NCI-H226 (cell line): Measurements from ENCODE around the gene LCN12.

Experiments used
- DNase-seq: peaks from one replicate; pipeline ENCODE4 v3.0.0-alpha.2; 2015

The LCN12 gene

DNA sequence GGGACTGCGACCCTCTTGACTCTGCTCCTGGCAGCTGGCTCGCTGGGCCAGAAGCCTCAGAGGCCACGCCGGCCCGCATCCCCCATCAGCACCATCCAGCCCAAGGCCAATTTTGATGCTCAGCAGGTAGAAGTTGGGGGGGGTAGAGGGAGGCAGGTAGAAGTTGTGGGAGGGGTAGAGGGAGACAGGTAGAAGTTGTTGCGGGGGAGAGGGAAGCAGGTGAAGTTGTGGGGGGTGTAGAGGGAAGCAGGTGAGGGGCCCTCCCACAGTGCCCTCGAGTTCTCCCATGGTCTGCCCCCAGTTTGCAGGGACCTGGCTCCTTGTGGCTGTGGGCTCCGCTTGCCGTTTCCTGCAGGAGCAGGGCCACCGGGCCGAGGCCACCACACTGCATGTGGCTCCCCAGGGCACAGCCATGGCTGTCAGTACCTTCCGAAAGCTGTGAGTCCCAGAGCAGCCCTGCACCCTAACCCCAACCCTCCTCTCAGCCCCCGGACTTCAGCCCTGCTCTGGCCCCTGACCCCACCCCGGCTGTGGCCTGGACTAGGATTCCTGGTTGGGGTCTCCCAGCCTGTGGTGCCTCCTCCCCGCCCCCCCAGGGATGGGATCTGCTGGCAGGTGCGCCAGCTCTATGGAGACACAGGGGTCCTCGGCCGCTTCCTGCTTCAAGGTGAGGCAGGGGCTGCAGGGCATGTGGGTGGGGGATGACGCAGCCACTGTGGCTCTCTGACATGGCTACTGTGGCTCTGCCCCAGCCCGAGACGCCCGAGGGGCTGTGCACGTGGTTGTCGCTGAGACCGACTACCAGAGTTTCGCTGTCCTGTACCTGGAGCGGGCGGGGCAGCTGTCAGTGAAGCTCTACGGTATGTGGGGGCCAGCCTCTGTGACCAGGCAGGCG is 6.5 kb upstream of the LCN12 start:
- no peak for DNase-seq

DNA sequence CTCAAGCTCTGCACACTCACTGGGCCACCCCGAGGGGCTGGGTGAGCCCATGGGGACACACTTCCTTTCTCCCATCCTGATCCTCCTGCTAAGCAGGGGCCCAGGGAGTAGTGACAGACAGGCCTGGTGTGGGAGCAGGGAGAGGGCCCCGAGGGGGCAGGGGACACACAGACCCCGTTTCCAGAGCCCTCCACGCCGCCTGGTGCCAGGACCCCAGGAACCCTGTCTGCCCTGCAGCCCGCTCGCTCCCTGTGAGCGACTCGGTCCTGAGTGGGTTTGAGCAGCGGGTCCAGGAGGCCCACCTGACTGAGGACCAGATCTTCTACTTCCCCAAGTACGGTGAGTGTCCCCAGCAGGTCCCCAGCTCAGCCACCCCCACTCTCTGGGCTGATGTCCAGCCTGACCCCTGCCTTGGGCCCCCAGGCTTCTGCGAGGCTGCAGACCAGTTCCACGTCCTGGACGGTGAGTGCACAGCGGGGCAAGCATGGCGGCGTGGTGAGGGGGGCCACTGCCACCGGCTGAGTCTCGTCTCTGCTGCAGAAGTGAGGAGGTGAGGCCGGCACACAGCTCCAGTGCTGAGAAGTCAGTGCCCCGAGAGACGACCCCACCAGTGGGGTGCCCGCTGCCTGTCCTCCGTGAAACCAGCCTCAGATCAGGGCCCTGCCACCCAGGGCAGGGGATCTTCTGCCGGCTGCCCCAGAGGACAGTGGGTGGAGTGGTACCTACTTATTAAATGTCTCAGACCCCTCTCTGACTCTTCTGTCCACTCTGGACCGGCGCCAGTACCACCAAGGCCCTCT is 5.6 kb upstream of the LCN12 start:
- no peak for DNase-seq

DNA sequence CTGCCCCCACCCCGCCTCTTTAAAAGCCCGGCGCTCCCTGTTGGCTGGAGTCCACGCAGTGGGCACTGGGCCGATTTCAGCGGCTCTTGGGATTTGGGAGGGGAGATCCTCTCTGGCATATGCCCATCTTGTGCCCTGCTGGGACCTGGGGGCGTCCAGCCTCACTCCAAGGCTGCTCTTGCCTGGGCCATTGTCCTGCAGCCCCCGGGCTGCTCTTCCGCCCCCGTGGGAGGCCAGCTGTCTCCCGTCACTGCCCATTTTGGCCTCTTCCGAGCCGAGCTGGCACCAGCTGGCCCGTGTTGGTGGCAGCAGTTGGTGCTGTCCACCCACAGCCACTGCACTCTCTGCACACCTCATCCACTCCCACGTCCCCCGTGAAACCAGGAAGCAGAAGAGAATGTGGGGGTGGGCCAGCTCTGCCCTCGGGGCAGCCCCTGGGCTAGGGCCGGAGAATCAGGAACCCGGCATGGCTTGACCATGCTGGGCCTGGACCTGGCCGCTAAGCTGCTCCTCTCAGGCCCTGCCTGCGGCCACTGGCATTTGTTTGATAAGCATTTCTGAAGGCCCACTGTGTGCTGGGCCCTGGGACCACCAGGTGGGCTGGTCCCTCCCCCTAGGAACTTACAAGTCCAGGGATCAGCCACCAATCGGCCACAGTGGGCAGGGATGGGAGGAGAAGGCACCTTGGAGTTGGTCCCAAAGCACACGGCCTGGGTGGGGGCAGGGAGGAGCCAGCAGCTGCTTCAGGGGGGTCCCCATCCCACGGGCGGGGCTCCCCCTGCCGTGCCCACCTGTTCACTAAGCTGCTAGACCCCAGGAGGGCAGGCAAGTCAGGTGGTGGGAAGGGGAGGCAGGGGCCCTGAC is 4.8 kb upstream of the LCN12 start:
- no peak for DNase-seq

DNA sequence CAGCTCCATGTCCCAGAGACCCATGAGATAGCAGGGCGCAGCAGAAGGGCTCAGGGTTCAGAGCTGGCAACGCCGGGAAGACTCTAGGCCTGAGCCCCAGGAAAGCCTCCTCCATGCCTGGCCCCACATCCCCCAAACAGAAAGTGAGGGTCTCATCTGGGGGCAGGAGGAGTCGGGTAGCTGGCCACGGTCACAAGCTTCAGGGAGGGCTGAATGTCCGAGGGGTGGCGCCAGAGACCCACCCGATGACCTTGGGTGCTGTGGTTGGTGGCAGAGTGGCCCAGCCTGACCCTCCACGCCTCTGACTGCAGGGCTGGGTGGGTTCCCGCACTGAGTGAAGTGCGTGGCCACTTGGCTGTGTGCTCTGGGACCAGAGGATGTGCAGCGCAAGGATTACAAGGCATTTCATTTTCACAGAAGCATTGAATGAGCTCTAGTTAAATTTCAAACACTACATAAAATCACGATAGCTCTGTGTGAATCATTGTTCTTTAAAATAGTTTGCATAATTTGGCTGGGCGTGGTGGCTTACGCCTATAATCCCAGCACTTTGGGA is 4.0 kb upstream of the LCN12 start:
- DNase-seq = peak; percentile 13

DNA sequence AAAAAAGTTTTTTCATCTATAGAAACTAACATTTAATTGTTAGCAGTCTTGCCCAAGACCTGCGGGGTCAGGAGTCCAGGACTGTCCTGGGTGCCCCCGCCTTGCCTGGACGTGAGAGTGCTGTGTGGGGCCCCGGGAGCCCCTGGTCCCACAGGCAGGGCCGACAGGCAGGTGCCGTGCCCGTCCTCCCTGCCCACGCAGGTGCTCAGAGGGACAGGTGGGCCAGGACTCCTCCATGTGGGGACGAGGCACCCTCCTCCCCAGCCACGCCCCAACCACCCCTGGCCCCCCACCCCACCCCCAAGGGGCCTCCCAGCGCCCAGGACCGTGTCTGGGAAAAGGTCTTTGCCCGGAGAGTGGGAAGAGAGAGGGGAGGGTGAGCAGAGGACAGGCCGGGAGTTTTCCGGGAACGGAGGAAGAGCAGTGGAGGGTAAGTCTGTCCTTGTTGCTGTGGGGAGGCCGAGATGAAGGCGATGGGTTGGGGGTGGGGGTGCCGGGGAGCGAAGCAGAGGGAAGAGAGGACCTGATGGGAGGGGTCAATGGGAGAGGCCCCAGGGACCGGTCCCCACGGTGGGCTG is 2.7 kb upstream of the LCN12 start:
- no peak for DNase-seq

DNA sequence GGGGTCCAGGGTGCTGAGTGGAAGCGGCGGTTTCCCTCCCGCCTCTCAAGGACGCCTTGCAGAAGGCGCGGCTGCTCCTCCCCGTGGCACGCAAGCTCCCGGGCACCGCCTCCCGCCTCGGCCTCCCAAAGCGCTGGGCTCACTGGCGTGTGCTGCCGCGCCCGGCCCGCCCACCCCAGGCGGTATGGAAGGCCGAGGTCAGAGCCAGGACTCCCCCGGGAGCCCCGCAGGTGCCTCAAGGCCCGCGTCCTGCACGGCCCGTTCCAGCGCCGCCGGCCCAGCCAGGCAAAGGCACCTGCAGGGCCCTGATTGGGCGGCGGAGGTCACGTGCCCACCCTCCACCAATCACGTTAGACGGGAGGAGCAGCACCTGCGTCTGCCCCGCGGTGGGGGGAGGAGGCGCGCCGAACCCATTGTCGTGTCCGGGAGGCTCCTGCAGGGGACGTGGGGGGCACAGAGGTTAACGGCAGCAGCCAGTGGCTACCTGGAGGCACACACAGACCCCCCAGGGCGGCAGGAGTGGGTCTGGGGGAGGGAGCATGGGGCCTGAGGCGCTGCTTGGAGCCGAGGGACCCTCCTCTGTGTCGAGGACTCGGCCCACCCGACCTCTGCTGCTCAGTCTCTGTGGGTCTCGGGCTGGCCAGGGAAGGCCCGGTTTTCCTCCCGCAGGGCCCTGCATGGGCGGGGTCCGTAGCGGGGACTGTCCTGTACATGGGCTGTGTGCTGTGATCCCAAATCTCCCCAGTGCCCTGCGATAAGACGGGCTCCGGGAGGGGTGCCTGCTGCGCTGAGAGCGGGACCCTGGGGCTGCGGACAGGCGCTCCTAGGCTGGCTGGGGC is 2.0 kb upstream of the LCN12 start:
- DNase-seq = peak; percentile 91

DNA sequence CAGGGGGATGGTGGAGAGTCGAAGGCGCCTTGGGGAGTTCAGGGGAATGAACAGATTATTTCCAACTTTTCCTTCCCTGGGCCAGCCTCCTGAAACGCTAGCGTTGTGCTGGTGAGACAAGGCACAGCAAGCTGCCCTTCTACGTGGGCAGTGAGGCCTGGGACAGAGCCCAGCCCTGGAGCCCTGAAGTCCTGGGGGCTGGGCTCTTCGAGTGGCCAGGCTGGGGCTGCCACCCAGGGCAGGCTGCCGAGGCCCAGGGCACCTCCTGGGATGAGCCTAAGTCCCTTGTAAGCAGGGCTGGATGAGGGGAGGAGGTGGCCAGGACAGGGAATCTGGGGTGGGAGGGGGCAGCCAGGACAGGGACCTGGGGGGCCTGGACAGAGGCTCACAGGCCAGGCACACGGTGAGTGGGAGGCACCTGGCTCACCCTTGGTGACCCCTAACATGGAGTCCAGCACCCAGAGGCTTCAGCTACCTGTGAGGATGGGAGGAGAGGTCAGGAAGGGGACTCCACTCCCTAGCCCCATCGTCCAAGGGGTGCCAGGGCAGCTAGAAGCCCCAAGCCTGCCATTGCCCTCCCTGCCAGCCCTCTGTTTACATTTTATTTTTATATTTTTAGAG is 1.3 kb upstream of the LCN12 start:
- DNase-seq = no peak

DNA sequence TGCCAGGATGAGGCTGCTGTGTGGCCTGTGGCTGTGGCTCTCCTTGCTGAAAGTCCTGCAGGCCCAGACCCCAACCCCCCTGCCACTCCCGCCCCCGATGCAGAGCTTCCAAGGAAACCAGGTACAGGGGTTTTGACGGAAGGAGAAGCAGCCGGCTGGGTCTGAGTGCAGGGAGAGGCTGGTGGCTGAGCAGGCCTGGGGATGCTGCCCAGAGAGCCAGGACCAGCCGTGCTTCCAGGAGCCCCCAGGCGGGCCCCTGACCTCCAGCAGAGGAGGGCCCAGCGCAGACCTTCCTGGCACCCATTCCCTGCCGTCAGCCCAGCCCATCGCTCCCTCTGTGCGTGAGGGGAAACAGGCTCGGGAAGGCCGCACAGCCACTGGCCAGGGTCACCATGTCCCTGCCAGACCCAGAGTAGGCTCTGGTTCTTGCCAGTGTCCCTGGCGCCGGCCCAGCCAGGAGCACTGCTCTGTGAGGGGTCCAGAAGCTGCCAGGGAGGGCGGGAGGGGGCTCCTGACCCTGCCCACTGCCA is 313 bp downstream of the LCN12 start:
- DNase-seq = no peak

DNA sequence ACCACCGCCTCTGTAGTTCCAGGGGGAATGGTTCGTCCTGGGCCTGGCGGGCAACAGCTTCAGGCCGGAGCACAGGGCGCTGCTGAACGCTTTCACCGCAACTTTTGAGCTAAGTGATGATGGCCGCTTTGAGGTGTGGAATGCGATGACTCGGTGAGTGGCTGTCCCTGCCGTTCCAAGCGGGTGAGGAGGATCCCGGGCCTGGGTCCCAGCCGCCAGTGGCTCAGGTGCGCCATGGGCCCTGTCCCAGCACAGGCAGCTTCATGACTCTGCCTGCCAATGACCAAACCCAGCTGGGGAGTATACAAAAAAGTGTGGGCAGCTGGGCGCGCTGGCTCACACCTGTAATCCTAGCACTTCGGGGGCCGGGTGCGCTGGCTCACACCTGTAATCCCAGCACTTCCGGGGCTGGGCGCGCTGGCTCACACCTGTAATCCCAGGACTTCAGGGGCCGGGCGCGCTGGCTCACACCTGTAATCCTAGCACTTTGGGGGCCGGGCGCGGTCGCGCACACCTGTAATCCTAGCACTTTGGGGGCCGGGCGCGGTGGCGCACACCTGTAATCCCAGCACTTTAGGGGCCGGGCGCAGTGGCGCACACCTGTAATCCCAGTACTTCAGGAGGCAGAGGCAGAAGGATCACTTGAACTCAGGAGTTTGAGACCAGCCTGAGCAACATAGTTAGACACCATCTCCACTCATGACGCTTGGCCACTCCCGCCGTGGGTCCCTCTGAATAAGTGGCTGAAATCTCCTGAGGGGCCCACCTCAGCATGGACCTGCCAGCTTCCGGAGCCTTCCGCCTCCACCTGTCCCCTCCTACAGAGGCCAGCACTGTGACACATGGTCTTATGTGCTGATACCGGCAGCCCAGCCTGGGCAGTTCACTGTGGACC is 1.1 kb downstream of the LCN12 start:
- DNase-seq = no peak

DNA sequence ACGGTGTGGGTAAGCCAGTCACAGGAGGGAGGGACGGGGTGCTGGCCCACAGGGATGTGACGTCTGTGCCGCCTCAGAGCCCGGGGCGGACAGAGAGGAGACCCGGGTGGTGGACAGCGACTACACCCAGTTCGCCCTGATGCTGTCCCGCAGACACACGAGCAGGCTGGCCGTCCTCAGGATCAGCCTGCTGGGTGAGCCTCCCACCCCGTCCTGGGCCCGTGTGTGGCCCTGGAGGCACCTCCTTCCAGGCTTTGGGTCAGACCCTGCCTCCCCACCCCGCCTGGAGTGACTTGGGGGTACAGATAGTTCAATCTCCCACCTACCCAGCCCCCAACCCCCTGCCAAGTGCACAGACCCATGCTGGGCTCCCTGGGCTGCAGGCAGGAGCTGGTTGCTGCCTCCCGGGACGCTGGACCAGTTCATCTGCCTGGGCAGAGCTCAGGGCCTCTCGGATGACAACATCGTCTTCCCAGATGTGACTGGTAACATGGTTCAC is 1.7 kb downstream of the LCN12 start:
- DNase-seq = no peak

DNA sequence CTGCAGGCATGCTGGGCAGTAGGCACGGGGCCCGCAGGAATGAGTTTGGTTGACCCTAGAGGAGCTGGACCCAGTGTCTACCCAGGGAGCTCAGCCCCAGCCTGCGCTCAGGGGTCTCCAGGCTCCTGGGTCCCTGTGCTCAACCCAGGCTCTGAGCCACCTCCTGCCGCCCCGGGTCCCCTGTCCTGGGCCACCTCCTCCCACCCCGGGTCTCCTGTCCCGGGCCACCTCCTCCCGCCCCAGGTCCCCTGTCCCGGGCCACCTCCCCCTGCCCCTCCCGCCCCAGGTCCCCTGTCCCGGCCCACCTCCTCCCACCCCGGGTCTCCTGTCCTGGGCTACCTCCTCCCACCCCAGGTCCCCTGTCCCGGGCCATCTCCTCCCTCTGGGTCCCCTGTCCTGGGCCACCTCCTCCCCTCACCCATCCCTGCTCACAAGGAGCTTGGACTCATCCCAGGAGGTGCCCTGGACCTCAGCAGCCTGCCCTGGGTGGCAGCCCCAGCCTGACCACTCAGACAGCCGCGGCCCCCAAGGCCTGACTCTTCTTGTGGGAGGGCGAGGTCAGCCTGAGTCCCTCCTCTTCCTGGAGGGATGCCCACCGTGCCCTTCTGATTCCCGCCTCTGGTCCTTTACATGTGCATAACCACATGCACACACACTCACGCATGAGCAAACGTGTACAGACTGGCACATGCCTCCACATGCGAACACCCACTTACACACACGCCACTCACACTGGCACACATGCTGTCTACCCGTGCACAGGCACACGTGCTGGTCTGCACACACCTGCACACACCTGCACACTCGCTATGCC is 2.4 kb downstream of the LCN12 start:
- DNase-seq = no peak

DNA sequence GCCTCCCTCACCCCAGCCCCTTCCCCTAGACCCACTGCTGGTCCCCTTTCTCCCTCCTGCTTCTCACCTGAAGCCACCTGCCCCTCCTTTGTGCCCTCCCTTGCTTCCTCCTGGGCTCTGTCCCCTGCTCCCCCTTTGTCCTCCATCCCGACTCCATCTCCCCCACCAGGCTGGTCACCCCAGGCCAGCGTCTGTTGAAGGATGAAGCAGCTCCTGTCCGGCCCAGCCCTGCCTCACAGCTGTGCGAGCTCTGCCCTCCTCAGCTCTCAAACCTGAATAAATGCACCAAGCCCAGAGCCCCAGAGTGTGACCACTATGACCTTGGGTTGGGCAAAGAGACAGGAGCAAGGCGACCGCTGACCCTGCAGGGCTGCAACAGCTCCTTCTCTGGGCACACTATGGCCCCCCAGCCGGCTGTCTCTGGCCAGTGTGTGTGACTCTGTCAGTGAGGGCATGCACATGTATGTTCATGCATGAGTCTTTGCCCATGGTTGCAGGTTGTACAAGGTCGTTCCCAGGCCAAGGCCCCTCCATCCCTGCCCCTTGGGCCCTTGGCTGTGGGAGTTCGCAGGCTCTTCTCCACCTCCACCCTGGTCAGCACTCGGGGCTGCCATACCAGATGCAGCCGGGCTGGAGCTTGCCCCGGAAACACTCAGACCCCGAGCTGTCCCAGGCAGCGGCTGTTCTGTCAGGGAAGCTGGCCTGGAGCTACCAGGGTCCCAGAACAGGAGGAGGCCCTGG is 3.3 kb downstream of the LCN12 start:
- DNase-seq = no peak

DNA sequence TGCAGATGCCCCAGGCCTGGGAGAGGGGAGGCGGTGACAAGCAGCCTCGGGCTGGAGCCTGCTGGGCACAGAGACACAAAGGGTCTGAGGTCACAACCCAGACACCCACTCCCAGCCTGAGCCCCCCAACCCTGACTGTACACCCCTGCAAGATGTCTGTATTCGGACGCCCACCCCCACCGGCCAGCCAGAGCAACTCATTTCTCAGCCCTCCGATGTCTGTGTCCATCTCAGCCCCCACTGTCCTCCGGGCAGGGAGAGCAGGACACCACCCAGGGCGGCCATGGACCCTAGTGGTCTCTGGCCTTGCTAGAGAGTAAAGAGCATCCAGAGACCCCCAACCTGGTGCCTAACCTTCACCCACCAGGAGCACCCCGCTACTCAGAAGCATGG is 3.9 kb downstream of the LCN12 start:
- no peak for DNase-seq

DNA sequence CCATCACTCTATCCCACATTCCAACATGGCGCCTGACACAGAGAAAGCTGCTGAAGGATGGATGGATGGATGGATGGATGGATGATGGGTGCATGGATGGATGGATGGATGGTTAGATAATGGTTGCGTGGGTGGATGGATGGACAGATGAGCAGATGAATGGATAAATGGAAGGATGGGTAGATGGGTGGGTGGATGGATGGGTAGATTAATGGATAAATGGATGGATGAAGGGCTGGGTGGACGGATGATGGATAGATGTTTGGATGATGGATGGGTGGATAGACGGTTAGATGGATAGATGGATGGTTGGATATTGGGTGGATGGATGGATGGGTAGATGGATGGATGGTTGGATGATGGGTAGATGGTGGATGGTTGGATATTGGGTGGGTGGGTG is 4.5 kb downstream of the LCN12 start:
- DNase-seq = no peak

DNA sequence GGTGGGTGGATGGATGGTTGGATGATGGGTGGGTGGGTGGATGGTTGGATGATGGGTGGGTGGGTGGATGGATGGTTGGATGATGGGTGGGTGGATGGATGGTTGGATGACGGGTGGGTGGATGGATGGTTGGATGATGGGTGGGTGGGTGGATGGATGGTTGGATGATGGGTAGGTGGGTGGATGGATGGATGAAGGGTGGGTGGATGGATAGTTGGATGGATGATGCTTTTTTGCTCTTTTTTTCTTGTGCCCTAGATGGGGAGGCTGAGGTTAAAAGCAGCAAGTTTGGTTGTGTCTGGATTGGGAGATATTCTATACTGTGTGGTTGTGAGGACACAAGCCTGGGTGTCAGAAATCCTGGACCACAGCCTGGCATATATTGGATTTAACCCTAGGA is 5.4 kb downstream of the LCN12 start:
- no peak for DNase-seq

DNA sequence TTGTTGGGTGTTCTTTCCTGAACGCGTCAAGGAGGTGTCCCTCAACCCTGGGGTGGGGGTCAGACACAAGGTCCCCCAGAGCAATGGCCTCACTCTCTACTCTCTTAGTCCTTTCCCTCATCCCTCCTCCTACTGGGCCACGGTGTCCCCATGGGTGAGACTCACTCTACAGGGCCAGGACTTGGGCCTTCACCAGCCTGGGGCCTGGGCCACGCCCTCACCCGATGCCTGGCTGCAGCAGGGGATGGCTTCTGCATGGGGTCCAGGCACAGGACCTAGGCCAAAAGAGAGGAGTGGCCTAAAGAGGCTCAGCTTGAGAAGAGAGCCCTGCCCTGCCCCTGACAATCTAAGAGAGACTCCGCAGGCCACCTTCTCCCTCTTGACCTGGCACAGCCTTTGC is 5.8 kb downstream of the LCN12 start:
- no peak for DNase-seq

DNA sequence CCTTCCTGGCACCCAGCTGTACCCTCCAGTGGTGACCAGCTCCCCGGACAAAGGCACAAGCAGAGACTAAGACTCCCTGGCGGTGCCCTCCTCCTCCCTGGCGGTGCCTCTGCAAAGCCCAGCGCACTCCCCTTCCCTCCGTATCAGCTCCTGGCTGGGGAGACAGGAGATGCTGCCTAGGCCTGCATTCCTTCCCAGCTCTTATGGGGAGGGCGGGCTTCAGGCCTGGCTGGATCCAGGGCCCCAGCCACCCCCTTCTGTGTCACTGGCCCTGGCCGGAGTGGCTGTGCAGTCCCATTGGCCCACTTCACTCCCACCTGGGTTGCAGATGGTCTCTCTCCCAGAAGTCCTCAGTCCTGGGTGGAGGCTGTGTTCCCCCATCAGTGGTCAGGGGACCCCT is 6.4 kb downstream of the LCN12 start:
- DNase-seq = no peak
